GM12878 (cell line): ENCODE data around the gene CLDN25. TPM values are rescaled to one million over a fixed set of nuclear protein-coding genes. Genes with fewer than 3 reads are reported as not detected.

ENCODE experiments used
- ATAC-seq: fragments of 200-7000 bp; cut with Tn5 transposase; 3 replicates; pipeline ENCODE4 v1.9.1; 2020; ENCODE audit warnings: mild to moderate bottlenecking, moderate library complexity
- BruUV-seq: library from RNA; stranded (reverse); fragments of 400-500 nt; replicated peaks from 2 replicates; lab custom pipeline; 2021; lab: Mats Ljungman, UMichigan
- CTCF ChIA-PET: fragments of 300-600 bp; sonication (Branson Sonifier 250); formaldehyde crosslinking; extraction: SDS; loops from one replicate; lab custom pipeline; 2021; ENCODE audit warnings: inconsistent platforms; lab: Yijun Ruan, JAX
- POLR2A ChIA-PET: fragments of 350-600 bp; formaldehyde crosslinking; extraction: SDS; loops from one replicate; lab custom pipeline; 2021; ENCODE audit warnings: inconsistent platforms; lab: Charles Lee
- RAD21 ChIA-PET: fragments of 300-600 bp; sonication (Branson Sonifier 250); formaldehyde crosslinking; loops from one replicate; lab custom pipeline; 2023; ENCODE audit warnings: antibody characterized with exemption; ENCODE audit not compliant: unreplicated experiment; lab: Charles Lee
- SMC1A ChIA-PET: fragments of 300-600 bp; sonication (Branson Sonifier 250); formaldehyde crosslinking; loops from one replicate; lab custom pipeline; 2023; ENCODE audit not compliant: unreplicated experiment, uncharacterized antibody; lab: Charles Lee
- DNase-seq: peaks from one replicate; pipeline ENCODE4 v3.0.0-alpha.2; 2011; ENCODE audit warnings: low read depth, low spot score
- FAIRE-seq: peaks from 3 replicates; lab custom pipeline; 2011; peaks lifted over from hg19 to GRCh38; lab: Jason Lieb, UNC
- H2AFZ ChIP-seq: 2 replicates; pipeline ENCODE4 v1.6.0; 2011; ENCODE audit warnings: low read depth, low read length, control low read depth; ENCODE audit not compliant: control insufficient read depth
- H3K27ac ChIP-seq: 2 replicates; pipeline ENCODE4 v1.5.1; 2011; ENCODE audit warnings: control low read depth; ENCODE audit not compliant: control insufficient read depth, insufficient read depth
- H3K27me3 ChIP-seq, 2 experiments: replicated peaks in 1 of 2; 2 replicates each; pipeline versions ENCODE4 v1.6.0 to v1.6.1; 2011; ENCODE audit warnings: low read length in 1 of 2; ENCODE audit not compliant: control insufficient read depth in 2 of 2, insufficient read depth in 2 of 2
- H3K36me3 ChIP-seq, 2 experiments: 2 replicates each; pipeline ENCODE4 v1.5.1; 2011; ENCODE audit warnings: low read length in 1 of 2; ENCODE audit not compliant: control insufficient read depth in 2 of 2, insufficient read depth in 2 of 2
- H3K4me1 ChIP-seq: 2 replicates; pipeline ENCODE4 v1.6.1; 2011; ENCODE audit warnings: mild to moderate bottlenecking, low read length, moderate library complexity, mixed read lengths; ENCODE audit not compliant: control insufficient read depth, insufficient read depth
- H3K4me2 ChIP-seq: 2 replicates; pipeline ENCODE4 v1.6.0; 2011; ENCODE audit warnings: control low read depth; ENCODE audit not compliant: control insufficient read depth, insufficient read depth
- H3K4me3 ChIP-seq: fragments of 200-600 bp; sonication (generic); 2 replicates; pipeline ENCODE4 v1.5.1; 2016
- H3K79me2 ChIP-seq: 2 replicates; pipeline ENCODE4 v1.6.0; 2011; ENCODE audit warnings: low read length; ENCODE audit not compliant: control insufficient read depth, insufficient read depth
- H3K9ac ChIP-seq: 2 replicates; pipeline ENCODE4 v1.8.0; 2011; ENCODE audit warnings: low read length, control low read depth, mixed read lengths; ENCODE audit not compliant: control insufficient read depth, insufficient read depth
- H3K9me3 ChIP-seq: replicated peaks from 3 replicates; pipeline ENCODE4 v1.5.1; 2011; ENCODE audit warnings: mild to moderate bottlenecking, low read length; ENCODE audit not compliant: control insufficient read depth, insufficient read depth
- H4K20me1 ChIP-seq: 2 replicates; pipeline ENCODE4 v1.6.0; 2011; ENCODE audit not compliant: control insufficient read depth, insufficient read depth
- ASH2L ChIP-seq: fragments of 300-600, 200-600 bp; sonication (generic); IDR thresholded peaks from 2 replicates; pipeline ENCODE4 v1.6.1; 2017; ENCODE audit warnings: low read depth, mild to moderate bottlenecking, borderline replicate concordance
- BACH1 ChIP-seq: fragments of 450-650 bp; IDR thresholded peaks from 2 replicates; pipeline ENCODE4 v1.6.1; 2017; ENCODE audit warnings: mild to moderate bottlenecking, borderline replicate concordance
- BMI1 ChIP-seq: fragments of 450-650 bp; IDR thresholded peaks from 2 replicates; pipeline ENCODE4 v1.6.1; 2016; ENCODE audit warnings: mild to moderate bottlenecking, moderate library complexity, borderline replicate concordance
- CBX5 ChIP-seq: sonication (generic); IDR thresholded peaks from 2 replicates; pipeline ENCODE4 v1.6.1; 2016; ENCODE audit warnings: low read depth, moderate library complexity, mild to moderate bottlenecking, inconsistent platforms
- CEBPZ ChIP-seq: fragments of 150-350 bp; IDR thresholded peaks from 2 replicates; pipeline ENCODE4 v1.6.1; 2016; ENCODE audit warnings: low read depth, low read length
- CHD1 ChIP-seq: IDR thresholded peaks from 2 replicates; pipeline ENCODE4 v1.6.1; 2012; ENCODE audit warnings: low read depth, low read length, improper control_type of control experiment
- CHD2 ChIP-seq: IDR thresholded peaks from 2 replicates; pipeline ENCODE4 v1.6.1; 2011; ENCODE audit warnings: low read depth, low read length, improper control_type of control experiment, borderline replicate concordance
- EP300 ChIP-seq, 2 experiments: fragments of 150-350 bp in 1 of 2; IDR thresholded peaks; 2 replicates each; pipeline ENCODE4 v1.6.1; 2011 to 2012; ENCODE audit warnings: low read depth in 2 of 2, low read length in 2 of 2, borderline replicate concordance in 1 of 2, improper control_type of control experiment in 1 of 2, inconsistent platforms in 1 of 2; ENCODE audit not compliant: control insufficient read depth in 1 of 2
- IKZF2 ChIP-seq, 2 experiments: fragments of 450-650 bp; IDR thresholded peaks; 2 replicates each; pipeline ENCODE4 v1.6.1; 2017; ENCODE audit warnings: mild to moderate bottlenecking in 2 of 2, moderate library complexity in 2 of 2
- KDM1A ChIP-seq: fragments of 200-600 bp; sonication (generic); IDR thresholded peaks from 2 replicates; pipeline ENCODE4 v1.6.1; 2016; ENCODE audit warnings: borderline replicate concordance
- NR2C1 ChIP-seq: fragments of 450-650 bp; IDR thresholded peaks from 2 replicates; pipeline ENCODE4 v1.6.1; 2017; ENCODE audit warnings: antibody characterized with exemption, mild to moderate bottlenecking, moderate library complexity
- PAX5 ChIP-seq: IDR thresholded peaks from 2 replicates; pipeline ENCODE4 v1.6.1; 2011; ENCODE audit warnings: low read depth, low read length, borderline replicate concordance
- RELA ChIP-seq: fragments of 450-650 bp; IDR thresholded peaks from 2 replicates; pipeline ENCODE4 v1.8.0; 2014; ENCODE audit warnings: borderline replicate concordance; ENCODE audit not compliant: partially characterized antibody
- SMAD5 ChIP-seq: IDR thresholded peaks from 2 replicates; pipeline ENCODE4 v1.6.1; 2016; ENCODE audit warnings: antibody characterized with exemption, low read depth
- TCF7 ChIP-seq: IDR thresholded peaks from 2 replicates; pipeline ENCODE4 v1.6.1; 2014; ENCODE audit warnings: antibody characterized with exemption, borderline replicate concordance
- ZBTB40 ChIP-seq: fragments of 450-650 bp; IDR thresholded peaks from 2 replicates; pipeline ENCODE4 v1.6.1; 2016; ENCODE audit warnings: mild to moderate bottlenecking, moderate library complexity, borderline replicate concordance
- ZNF24 ChIP-seq: fragments of 450-650 bp; IDR thresholded peaks from 2 replicates; pipeline ENCODE4 v1.6.1; 2017; ENCODE audit warnings: antibody characterized with exemption, mild to moderate bottlenecking
- WGBS: methylation state at CpG from one replicate; pipeline ENCODE4 v1.1.6; 2016; ENCODE audit warnings: low lambda C conversion rate; ENCODE audit not compliant: insufficient replicate concordance, insufficient coverage; ENCODE audit errors: missing lambda C conversion rate; 5-methylcytosine and 5-hydroxymethylcytosine counted together
- in situ Hi-C: fragments of 300-500 bp; cut with MboI; formaldehyde crosslinking; loops from 9 replicates; pipeline ENCODE4 v1.14.3; 2018; ENCODE audit warnings: mixed read lengths
- intact Hi-C: fragments of 100-400 bp; cut with micrococcal nuclease; formaldehyde crosslinking; loops from one replicate; pipeline ENCODE4 v1.14.2; 2022; ENCODE audit not compliant: unreplicated experiment
- polyA plus RNA-seq, 11 experiments: library from polyadenylated mRNA; depleted of rRNA in 4 of 11; unstranded in 6 of 11; stranded (reverse) in 5 of 11; fragments of >200 nt; fragmentation: Nextera tagmentation in 4 of 11; fragmentation: Illumina TruSeq in 1 of 11; extraction: Ambion mirVana in 4 of 11; extraction: Trizol in 1 of 11; gene quantifications; 1 replicate in 1 of 11; 2 replicates in 10 of 11; pipeline versions ENCODE4 v1.2.1 to v1.2.3, GENCODE V29; 2011 to 2016; ENCODE audit warnings: inconsistent platforms in 2 of 11, missing spikeins in 2 of 11, low read depth in 1 of 11
- total RNA-seq, 4 experiments: library from RNA; depleted of rRNA in 3 of 4; stranded (reverse); fragments of >200 nt in 3 of 4; fragmentation: Illumina TruSeq in 1 of 4; extraction: Trizol in 1 of 4; gene quantifications; 2 replicates each; pipeline versions ENCODE4 v1.2.1 to v1.2.3, GENCODE V29; 2013 to 2021

CLDN25 gene
- total and polyA plus RNA-seq, 10 of the 15 experiments (the other 5 are each of a cell fraction or from before 2014, with no cell fraction given): not detected

GRCh38 chr11:113771964-113772363 lies 7.6 kb upstream of the CLDN25 start (continued):
- TF ChIP-seq CEBPZ: no peak
- no peak for TF ChIP-seq RELA
- no peak for TF ChIP-seq ASH2L
- TF ChIP-seq BMI1: no peak

- Histone ChIP-seq H3K9me3 (no peaks in the 10 kb centered on the region), H3K79me2 (peaks cover 12% of the 10 kb centered on the region), H3K36me3 (peaks cover 0 to 7% of the 10 kb centered on the region in 2 experiments; a peak in 1 of 4 replicates), H3K9ac (peak overlapping the region; percentile 93), H3K4me3 (peak overlapping the region; percentile 91), H3K27ac (peak overlapping the region; percentile 80), H4K20me1 (no peaks in the 10 kb centered on the region), H3K4me1 (no peaks in the 10 kb centered on the region), H2AFZ (peak overlapping the region; percentile 85), H3K4me2 (peak overlapping the region; percentile 49; the same call in 1 of the 2 replicates), H3K27me3 (no peaks in the 10 kb centered on the region)
- in situ Hi-C loops: loop anchor here (10.0 kb wide), 1 partner anchor 458 kb away; the partner anchor contains the start of gene TTC12
- ChIA-PET SMC1A (interaction anchor here (1.2 to 1.3 kb wide), 2 partner anchors 11 to 23 kb away, joined by 3 read pairs; no protein-coding TSS in a partner anchor), CTCF (interaction anchor here (0.6 to 2.5 kb wide), 10 partner anchors 9 to 450 kb away, joined by 3 to 12 read pairs (median 4); no protein-coding TSS in a partner anchor), RAD21 (no interaction called here), POLR2A (no interaction called here)
- ATAC-seq (peak; percentile 47; the same call in 2 of the 3 replicates), FAIRE-seq (no peak), DNase-seq (no peak)
- TF ChIP-seq CBX5: no peak
- no peak for TF ChIP-seq CHD1
- TF ChIP-seq CHD2: no peak
- no peak for TF ChIP-seq EP300 (IDR thresholded peaks at IDR 0.05; ENCODE audit: borderline replicate concordance in 1 of 2, control insufficient read depth in 1 of 2, low read depth in 2 of 2, low read length in 2 of 2)
- no peak for TF ChIP-seq KDM1A
- TF ChIP-seq NR2C1: no peak
- TF ChIP-seq SMAD5: no peak
- TF ChIP-seq IKZF2 (IDR thresholded peaks at IDR 0.05): no peak
- no peak for TF ChIP-seq ZNF24
- no peak for TF ChIP-seq TCF7
- TF ChIP-seq ZBTB40: no peak
- no peak for TF ChIP-seq PAX5
- no peak for TF ChIP-seq BACH1
- BruUV-seq: no TSS peak
- intact Hi-C loops: loop anchor here (2.0 kb wide), 1 partner anchor 102 kb away; the partner anchor contains the start of gene USP28
- whole genome bisulfite sequencing: 3% methylated on average over 3 of the region's 10 CpGs
Observed at GRCh38 chr11:113773092-113773415, 6.5 kb upstream of the CLDN25 start.
